ENCODE measurements around the gene POLR2E. TPM values are rescaled to one million over a fixed set of nuclear protein-coding genes. Genes with fewer than 3 reads are reported as not detected.

POLR2E gene
- total and polyA plus RNA-seq, 2 of the 8 experiments (the other 6 are each of a cell fraction or from before 2014, with no cell fraction given): 281 to 381 TPM

GRCh38 chr19:1079566-1080111 is 15.5 kb downstream of the POLR2E start:
- Histone ChIP-seq H3K56ac (replicated peaks; ENCODE audit: insufficient read length, low read depth, low read length) (no peak overlapping the region), H3K27ac (ENCODE audit: low read depth, low read length) (no peak overlapping the region)
- CTCF ChIA-PET (ENCODE audit: partially characterized antibody): interaction anchor here (0.6 to 8.9 kb wide), 9 partner anchors 8 to 138 kb away, joined by 3 to 54 read pairs (median 4); partner anchors contain the start of genes ARHGAP45 and CNN2

More at GRCh38 chr19:1079566-1080111, 15.5 kb downstream of the POLR2E start:
- FAIRE-seq (no peak), DNase-seq (ENCODE audit: low read depth in 1 of 2, low spot score in 2 of 2) (no peak)
- Histone ChIP-seq H3K4ac (replicated peaks; ENCODE audit: insufficient read length, low read depth, low read length) (no peak overlapping the region), H3K36me3 (ENCODE audit: control insufficient read depth in 2 of 4, insufficient read depth in 4 of 4, low read length in 3 of 4) (peaks cover 0 to 54% (median 15%) of the 10 kb centered on the region in 4 experiments; a peak in 3 of 8 replicates), H3K4me1 (replicated peaks in 1 of 4; ENCODE audit: control insufficient read depth in 3 of 4, insufficient read depth in 4 of 4, low read length in 3 of 4) (peaks cover 0 to 7% (median 0%) of the 10 kb centered on the region in 4 experiments; a peak in 4 of 7 replicates), H2AFZ (ENCODE audit: low read length) (no peak overlapping the region), H3K9ac (replicated peaks in 1 of 4; ENCODE audit: extremely low read depth in 1 of 4, low read depth in 3 of 4, low read length in 3 of 4) (no peak overlapping the region), H3K79me2 (ENCODE audit: control insufficient read depth in 1 of 2, insufficient read depth in 2 of 2, low read length in 2 of 2) (no peaks in the 10 kb centered on the region), H2BK15ac (ENCODE audit: low read length) (no peak overlapping the region), H4K91ac (replicated peaks; ENCODE audit: insufficient read length, low read length) (no peak overlapping the region), H4K20me1 (replicated peaks in 1 of 2; ENCODE audit: control insufficient read depth in 1 of 2, insufficient read depth in 2 of 2, low read length in 2 of 2) (peaks cover 0 to 12% of the 10 kb centered on the region in 2 experiments), H3K79me1 (ENCODE audit: low read depth, low read length) (no peaks in the 10 kb centered on the region), H2BK120ac (replicated peaks; ENCODE audit: low read depth, low read length) (no peak overlapping the region), H3K18ac (ENCODE audit: extremely low read depth, low read length) (no peak overlapping the region), H3K14ac (ENCODE audit: insufficient read length) (no peak overlapping the region), H2BK12ac (ENCODE audit: low read depth, low read length) (no peak overlapping the region), H4K5ac (ENCODE audit: insufficient read length, low read depth, low read length) (no peak overlapping the region), H3K23me2 (ENCODE audit: low read depth, low read length) (no peaks in the 10 kb centered on the region), H2BK5ac (ENCODE audit: low read depth, low read length) (no peak overlapping the region), H3K4me2 (ENCODE audit: insufficient read depth in 1 of 2, low read depth in 2 of 2, low read length in 2 of 2) (no peak overlapping the region), H2AK5ac (ENCODE audit: low read depth, low read length) (no peak overlapping the region), H4K8ac (ENCODE audit: extremely low read depth, insufficient read depth, low read length) (0 out of 2 replicates have a peak overlapping the region, but pooled peaks have one; percentile 51), H3K9me3 (ENCODE audit: insufficient read depth in 2 of 2, low read depth in 1 of 2, low read length in 1 of 2) (no peaks in the 10 kb centered on the region), H3K23ac (ENCODE audit: insufficient read length) (no peak overlapping the region), H3K27me3 (replicated peaks in 1 of 4; ENCODE audit: control insufficient read depth in 3 of 4, extremely low read depth in 1 of 4, insufficient read depth in 3 of 4, low read length in 3 of 4) (no peaks in the 10 kb centered on the region), H3K4me3 (ENCODE audit: extremely low read depth in 1 of 4, insufficient read depth in 2 of 4, low read depth in 3 of 4, low read length in 4 of 4) (no peak overlapping the region), H2BK20ac (ENCODE audit: low read length) (no peak overlapping the region)
- 94% methylated on average over 34 of the region's 45 CpGs; no CpG with 5 or more reads in 1 of the 2 experiments for WGBS, 2 experiments (ENCODE audit: extremely low coverage in 1 of 2, insufficient coverage in 1 of 2, insufficient read length in 1 of 2, insufficient replicate concordance in 2 of 2, low coverage in 1 of 2, low lambda C conversion rate in 2 of 2, missing lambda C conversion rate in 1 of 2)
- TF ChIP-seq JUN (IDR thresholded peaks at IDR 0.05; ENCODE audit: low read depth, low read length): no peak
- TF ChIP-seq TAF1 (IDR thresholded peaks at IDR 0.05; ENCODE audit: low read depth, low read length): no peak
- TF ChIP-seq CTCF (IDR thresholded peaks at IDR 0.05; ENCODE audit: control extremely low read depth in 1 of 3, insufficient read depth in 1 of 3, low read depth in 1 of 3, low read length in 3 of 3): peak in 1 of 3 experiments; percentile 11; a peak in 1 of 4 replicates
- no peak for TF ChIP-seq TEAD4 (IDR thresholded peaks at IDR 0.05; ENCODE audit: low read depth, low read length)
- POLR2A ChIA-PET (ENCODE audit: partially characterized antibody): interaction anchor here (1.2 to 10.3 kb wide), 11 partner anchors 8 to 189 kb away, joined by 3 to 93 read pairs (median 8); partner anchors contain the start of genes ABCA7, ARHGAP45, CIRBP and CNN2
